DMS53 (cell line): ENCODE measurements around the gene ANXA5.

Experiments
- DNase-seq: peaks from one replicate; lab custom pipeline; 2025; lab: John Stamatoyannopoulos, UW

ANXA5 gene

GRCh38 chr4:121642876-121643585 lies 53.7 kb downstream of the ANXA5 start:
- no peak for DNase-seq

GRCh38 chr4:121642292-121642691 lies 54.5 kb downstream of the ANXA5 start:
- no peak for DNase-seq

- no peak for DNase-seq
Measured at GRCh38 chr4:121633653-121634052, 63.1 kb downstream of the ANXA5 start.

- DNase-seq, result no peak
Measured at GRCh38 chr4:121632636-121633035, 64.1 kb downstream of the ANXA5 start.
